Mucosa of descending colon (tissue), 3 donors: Measurements from ENCODE around the gene DNAJC15. TPM values are rescaled to one million over a fixed set of nuclear protein-coding genes. Genes with fewer than 3 reads are reported as not detected.
"Not testable (repeated sequence)": the region's sequence is repeated elsewhere in the genome, so short reads cannot be mapped to it uniquely, and the experiment has no call there.

Experiments used
- ATAC-seq: fragments of 200-7000 bp; cut with Tn5 transposase; one replicate; pipeline ENCODE4 v1.9.1; 2020; ENCODE audit warnings: mild to moderate bottlenecking, moderate library complexity
- DNase-seq, 3 donors: peaks; one replicate each; pipeline ENCODE4 v3.0.0-alpha.2; 2020
- H3K36me3 ChIP-seq: fragments of 200-600 bp; one replicate; pipeline ENCODE4 v1.8.0; 2021; ENCODE audit warnings: low read depth, mild to moderate bottlenecking
- H3K4me1 ChIP-seq: fragments of 200-600 bp; one replicate; pipeline ENCODE4 v1.8.0; 2021; ENCODE audit warnings: low read depth, mild to moderate bottlenecking
- H3K4me3 ChIP-seq: fragments of 200-600 bp; one replicate; pipeline ENCODE4 v1.8.0; 2021; ENCODE audit warnings: mild to moderate bottlenecking
- H3K9me3 ChIP-seq: fragments of 200-600 bp; one replicate; pipeline ENCODE4 v1.8.0; 2021; ENCODE audit warnings: mild to moderate bottlenecking
- intact Hi-C, 2 donors: fragments of 100-400 bp; cut with DNase I in 1 of 2; cut with micrococcal nuclease in 1 of 2; formaldehyde crosslinking; loops; one replicate each; pipeline versions ENCODE4 v1.11.0 to v1.11.1; 2022; cut with DNase I, micrococcal nuclease
- total RNA-seq, 3 donors: library from RNA; stranded (reverse); fragmentation: NEBNext Ultra II Directional in 2 of 3; extraction: Animal tissue kit (Norgen Biotek cat#: 25700) in 2 of 3; gene quantifications; one replicate each; pipeline versions ENCODE4 v1.2.1 to v1.2.4, GENCODE V29; 2021 to 2023
- TF ChIP-seq, protein P1 (sequence below): fragments of 200-600 bp; IDR thresholded peaks from one replicate; pipeline ENCODE4 v1.8.0; 2022; ENCODE audit warnings: antibody characterized with exemption, mild to moderate bottlenecking
- donor health status: DM: no; HTN: no; CAD: no; lungs with moderate emphysema.
- donor health status: DM: no; HTN: no; CAD: no.
- donor health status: DM: no; HTN: yes; CAD: no.

Gene DNAJC15
- total RNA-seq, 3 donors from 2014 or later = 15.9 to 29.7 (median 27.2) TPM

DNA sequence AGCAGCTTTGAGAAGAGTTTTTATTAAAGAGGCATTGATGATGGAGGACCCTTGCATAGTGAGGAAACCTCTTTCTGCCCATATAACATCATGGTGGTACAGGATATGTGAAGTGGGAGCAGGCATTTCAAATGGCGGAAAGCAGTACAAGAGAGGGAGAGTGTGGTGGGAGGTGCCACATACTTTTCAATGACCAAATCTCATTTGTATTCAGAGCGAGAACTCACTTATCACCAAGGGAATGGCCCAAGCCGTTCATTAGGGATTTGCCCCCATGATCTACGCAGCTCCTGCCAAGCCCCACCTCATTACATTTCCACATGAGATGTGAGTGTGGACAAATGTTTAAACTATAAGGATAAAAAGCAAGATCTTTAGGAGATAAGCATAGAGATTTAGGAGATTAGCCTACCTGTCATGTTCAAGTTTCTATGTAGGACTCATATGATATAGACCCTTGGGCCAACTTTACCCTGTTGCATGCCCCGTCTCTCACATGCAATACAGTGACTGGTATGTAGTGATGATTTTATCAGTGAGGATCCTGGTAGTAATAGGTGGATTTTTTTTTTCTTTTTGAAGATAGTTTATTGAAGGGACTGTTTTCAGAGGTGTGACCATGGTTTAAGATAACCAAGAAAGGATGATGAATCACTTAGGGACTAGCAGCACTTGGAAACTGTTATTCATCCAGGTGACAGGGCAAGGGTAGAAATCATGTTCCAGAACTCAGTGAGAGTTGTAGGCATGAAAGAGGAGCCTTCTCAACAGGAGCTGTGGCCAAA is 38.3 kb downstream of the DNAJC15 start:
- H3K9me3 ChIP-seq = no peaks in the 10 kb centered on the region
- no peaks in the 10 kb centered on the region for H3K36me3 ChIP-seq
- DNase-seq = no peak
- H3K4me3 ChIP-seq = no peak overlapping the region
- TF ChIP-seq, protein P1, sequence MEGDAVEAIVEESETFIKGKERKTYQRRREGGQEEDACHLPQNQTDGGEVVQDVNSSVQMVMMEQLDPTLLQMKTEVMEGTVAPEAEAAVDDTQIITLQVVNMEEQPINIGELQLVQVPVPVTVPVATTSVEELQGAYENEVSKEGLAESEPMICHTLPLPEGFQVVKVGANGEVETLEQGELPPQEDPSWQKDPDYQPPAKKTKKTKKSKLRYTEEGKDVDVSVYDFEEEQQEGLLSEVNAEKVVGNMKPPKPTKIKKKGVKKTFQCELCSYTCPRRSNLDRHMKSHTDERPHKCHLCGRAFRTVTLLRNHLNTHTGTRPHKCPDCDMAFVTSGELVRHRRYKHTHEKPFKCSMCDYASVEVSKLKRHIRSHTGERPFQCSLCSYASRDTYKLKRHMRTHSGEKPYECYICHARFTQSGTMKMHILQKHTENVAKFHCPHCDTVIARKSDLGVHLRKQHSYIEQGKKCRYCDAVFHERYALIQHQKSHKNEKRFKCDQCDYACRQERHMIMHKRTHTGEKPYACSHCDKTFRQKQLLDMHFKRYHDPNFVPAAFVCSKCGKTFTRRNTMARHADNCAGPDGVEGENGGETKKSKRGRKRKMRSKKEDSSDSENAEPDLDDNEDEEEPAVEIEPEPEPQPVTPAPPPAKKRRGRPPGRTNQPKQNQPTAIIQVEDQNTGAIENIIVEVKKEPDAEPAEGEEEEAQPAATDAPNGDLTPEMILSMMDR = no peak
- intact Hi-C loops = no loop called here
- H3K4me1 ChIP-seq = peaks cover 15% of the 10 kb centered on the region
- no peak for ATAC-seq

DNA sequence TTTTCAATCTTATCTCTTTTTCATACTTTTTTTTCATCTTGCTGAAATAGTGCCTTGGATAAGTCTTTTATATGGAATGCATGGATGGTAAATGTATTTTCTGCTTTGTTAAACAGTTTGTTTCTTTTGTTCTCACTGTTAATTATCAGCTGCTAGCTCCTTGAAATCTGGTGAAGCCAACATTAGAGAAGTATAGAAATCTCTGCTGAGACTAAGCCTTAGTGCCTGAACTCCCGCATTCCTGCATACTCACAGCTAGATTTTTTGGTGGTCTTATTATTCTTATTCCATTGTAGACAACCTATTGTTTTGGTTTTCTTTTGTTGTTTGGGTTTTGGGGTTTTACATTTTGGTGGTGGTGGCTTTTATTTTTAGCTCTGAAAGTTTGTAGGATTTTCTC is 48.4 kb downstream of the DNAJC15 start:
- DNase-seq (no peak), ATAC-seq (no peak)
- H3K36me3 ChIP-seq = no peaks in the 10 kb centered on the region
- intact Hi-C loops = no loop called here
- H3K4me1 ChIP-seq = no peaks in the 10 kb centered on the region
- TF ChIP-seq, protein P1 = no peak
- no peak overlapping the region for H3K4me3 ChIP-seq
- H3K9me3 ChIP-seq = no peaks in the 10 kb centered on the region

DNA sequence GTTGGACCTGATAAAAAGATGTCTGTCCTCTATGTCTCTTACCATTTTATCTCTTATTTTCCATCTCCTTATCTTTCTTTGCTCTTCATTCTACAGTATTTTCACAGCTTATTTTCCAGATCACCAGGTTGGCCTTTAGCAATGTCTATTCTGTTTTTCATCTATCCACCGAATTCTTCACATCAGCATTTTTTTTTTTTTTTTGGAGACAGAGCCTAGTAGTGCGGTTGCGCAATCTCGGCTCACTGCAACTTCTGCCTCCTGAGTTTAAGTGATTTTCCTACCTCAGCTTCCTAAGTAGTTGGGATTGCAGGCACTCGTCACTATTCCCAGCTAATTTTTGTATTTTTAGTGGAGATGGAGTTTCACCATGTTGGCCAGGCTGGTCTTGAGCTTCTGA is 49.0 kb downstream of the DNAJC15 start:
- TF ChIP-seq, protein P1 = no peak
- peak in 1 of 3 donors; percentile 36 for DNase-seq
- ATAC-seq = no peak
- intact Hi-C loops = no loop called here
- Histone ChIP-seq H3K9me3 (no peaks in the 10 kb centered on the region), H3K4me3 (no peak overlapping the region), H3K4me1 (no peaks in the 10 kb centered on the region), H3K36me3 (no peaks in the 10 kb centered on the region)

DNA sequence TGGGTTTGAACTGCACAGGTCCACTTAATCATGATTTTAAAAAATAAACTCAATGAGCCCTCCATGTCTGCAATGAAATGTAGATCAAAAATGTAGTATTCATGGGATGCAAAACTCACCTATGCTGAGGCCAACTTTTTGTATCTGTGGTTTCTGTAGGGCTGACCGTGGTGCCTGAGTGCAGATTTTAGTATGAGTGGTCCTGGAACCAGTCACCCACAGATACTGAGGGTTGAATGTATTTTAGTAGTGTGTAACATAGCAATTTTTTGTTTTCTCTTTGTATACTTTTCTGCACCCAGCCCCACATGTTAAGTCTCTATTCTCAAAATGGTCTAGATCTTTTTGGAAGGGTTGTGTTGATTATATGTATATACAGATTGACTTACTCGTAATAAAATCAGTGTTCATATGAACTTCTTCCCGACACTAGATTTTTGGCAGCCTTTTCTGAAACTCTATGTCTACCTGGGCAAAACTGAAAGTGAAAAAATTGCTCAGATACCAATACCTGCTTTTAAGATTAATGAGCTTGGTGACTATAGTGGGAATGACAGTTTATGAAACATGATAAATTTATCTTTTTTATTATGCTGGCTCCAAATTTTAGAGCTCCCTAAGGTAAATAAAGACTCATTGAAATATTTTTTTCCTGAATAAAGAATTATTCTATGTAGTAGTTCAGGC is 51.6 kb downstream of the DNAJC15 start:
- Histone ChIP-seq H3K4me1 (no peaks in the 10 kb centered on the region), H3K9me3 (no peaks in the 10 kb centered on the region), H3K36me3 (no peaks in the 10 kb centered on the region), H3K4me3 (no peak overlapping the region)
- DNase-seq (no peak), ATAC-seq (peak; percentile 25)
- TF ChIP-seq, protein P1 = no peak
- intact Hi-C loops = no loop called here

DNA sequence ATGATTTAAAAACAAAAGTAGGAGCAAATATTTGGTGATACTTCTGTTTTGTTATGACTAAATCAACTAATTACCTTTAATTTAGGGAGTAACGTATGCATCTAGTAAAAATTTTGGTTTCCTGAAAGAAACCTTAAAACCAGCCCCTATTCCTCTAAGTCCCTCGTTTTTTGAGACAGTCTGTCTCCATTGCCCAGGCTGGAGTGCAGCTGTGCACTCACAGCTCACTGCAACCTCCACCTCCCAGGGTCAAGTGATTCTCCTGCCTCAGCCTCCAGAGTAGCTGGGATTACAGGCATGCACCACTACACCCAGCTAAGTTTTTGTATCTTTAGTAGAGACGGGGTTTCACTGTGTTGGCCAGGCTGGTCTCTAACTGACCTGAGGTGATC is 52.1 kb downstream of the DNAJC15 start:
- intact Hi-C loops, DNase-seq, ATAC-seq, H3K9me3 ChIP-seq, H3K4me3 ChIP-seq, H3K4me1 ChIP-seq, H3K36me3 ChIP-seq: not testable (repeated sequence)

DNA sequence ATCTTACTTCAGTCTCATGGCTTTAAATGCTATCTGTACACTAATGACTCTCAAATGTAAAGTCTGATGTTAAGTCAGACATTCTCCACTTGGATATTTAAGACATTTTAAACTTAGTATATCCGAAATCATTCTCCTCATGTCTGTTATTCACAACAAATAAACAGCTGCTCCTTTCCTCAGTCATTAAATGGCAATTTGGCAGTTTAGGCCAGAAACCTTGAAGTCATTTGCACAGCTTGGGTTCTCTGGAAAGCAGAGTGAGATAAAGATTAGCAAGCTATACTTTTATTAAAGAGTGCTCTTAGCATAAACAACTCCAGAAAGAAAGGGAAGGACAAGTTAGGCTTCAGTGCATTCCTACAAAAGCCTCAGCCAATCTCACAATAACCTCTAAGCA is 53.7 kb downstream of the DNAJC15 start:
- TF ChIP-seq, protein P1 = no peak
- H3K4me3 ChIP-seq = no peak overlapping the region
- no peaks in the 10 kb centered on the region for H3K9me3 ChIP-seq
- no peak for ATAC-seq
- no peaks in the 10 kb centered on the region for H3K4me1 ChIP-seq
- intact Hi-C loops = no loop called here
- DNase-seq = no peak
- no peaks in the 10 kb centered on the region for H3K36me3 ChIP-seq
